Skeletal muscle cell (primary cell): ENCODE results near the gene UST.

Source experiments
- DNase-seq: peaks from one replicate; pipeline ENCODE4 v3.0.0-alpha.2; 2010; ENCODE audit warnings: low read depth
- H3K4me3 ChIP-seq: 2 replicates; pipeline ENCODE4 v1.5.1; 2011; ENCODE audit warnings: low read depth, mild to moderate bottlenecking, control low read depth, low read length, moderate library complexity

Gene UST

GRCh38 chr6:148746363-148747144, at the start of gene UST:
TSS of gene UST (plus strand) at chr6:148747030. CDS start at chr6:148747431, 401 bp downstream.
- peak; percentile 87 for DNase-seq
- peak within 1 kb of the TSS; percentile 77 for H3K4me3 ChIP-seq

- DNase-seq, result no peak
- H3K4me3 ChIP-seq, result no peak overlapping the region
These were observed 48.9 kb upstream of the UST start for GRCh38 chr6:148697895-148698440.

DNA sequence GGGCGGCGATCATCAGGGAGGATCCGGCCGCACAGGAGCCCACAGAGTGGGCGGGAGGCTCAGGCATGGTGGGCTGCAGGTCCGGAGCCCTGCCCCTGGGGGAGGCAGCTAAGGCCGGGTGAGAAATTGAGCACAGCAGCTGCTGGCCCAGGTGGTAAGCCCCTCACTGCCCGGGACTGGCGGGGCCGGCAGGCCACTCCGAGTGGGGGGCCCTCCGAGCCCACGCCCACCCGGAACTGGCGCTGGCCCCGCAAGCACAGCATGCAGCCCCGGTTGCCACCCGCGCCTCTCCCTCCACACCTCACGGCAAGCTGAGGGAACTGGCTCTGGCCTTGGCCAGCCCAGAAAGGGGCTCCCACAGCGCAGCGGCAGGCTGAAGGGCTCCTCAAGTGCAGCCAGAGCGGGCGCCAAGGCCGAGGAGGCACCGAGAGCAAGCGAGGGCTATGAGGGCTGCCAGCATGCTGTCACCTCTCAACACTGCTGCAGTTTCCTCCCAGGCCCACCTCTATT, 48.1 kb upstream of the UST start:
- DNase-seq, result no peak
- H3K4me3 ChIP-seq, result no peak overlapping the region

DNA sequence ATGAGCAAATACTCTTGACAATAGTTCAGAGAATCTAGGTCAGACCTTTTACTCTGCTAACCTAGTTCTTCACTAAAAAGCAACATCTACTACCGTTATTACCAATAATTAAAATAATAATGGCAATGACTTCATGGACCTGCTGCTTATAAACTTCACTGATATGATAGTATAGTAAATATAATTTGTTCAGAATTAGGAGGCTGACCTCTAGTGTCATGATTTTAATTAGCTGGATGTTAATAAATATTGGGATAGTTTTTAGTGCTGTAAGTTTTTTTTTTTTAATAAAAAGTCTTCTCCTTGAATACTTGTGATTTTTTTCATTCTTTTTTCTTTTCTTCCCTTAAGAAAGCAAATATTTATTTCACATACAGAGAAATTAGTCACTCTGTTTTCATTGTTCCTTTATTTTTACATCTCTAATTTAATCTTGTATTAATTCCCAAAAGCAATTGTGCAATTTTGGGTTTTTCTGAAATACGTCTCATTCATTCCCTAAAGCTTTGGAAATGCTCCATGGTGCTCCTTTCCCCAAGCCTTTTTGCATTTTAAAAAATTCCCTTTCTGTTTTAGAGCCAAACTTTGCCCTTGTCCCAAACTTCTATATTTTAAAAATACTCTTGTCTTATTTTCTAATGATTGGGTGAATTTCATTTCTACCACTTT, 46.6 kb upstream of the UST start:
- H3K4me3 ChIP-seq, result peak overlapping the region; percentile 25
- DNase-seq, result no peak

- DNase-seq, result no peak
- H3K4me3 ChIP-seq, result peak overlapping the region; percentile 25
These were observed 46.0 kb upstream of the UST start for GRCh38 chr6:148700741-148701311.

- no peak for DNase-seq
- H3K4me3 ChIP-seq, result no peak overlapping the region
These were observed 45.5 kb upstream of the UST start for GRCh38 chr6:148701375-148701774.

DNA sequence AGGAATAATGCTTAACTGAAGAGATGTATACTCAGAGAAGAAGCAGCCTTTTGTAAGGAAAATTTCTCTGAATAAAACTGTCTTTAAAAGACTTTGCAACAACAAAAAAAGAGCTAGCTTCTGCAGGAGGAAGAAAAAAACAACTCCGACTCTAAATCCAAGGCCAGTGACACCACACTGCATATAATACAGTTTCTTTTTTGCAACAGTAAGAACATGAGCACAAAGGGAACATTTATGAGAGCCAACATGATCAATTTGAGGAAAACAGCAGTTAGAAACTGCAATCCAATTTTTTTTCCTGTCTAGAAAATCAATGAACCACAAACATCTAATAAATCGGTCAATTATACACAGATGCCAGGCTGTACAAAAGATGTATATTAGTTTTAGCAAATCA, 42.9 kb upstream of the UST start:
- DNase-seq, result no peak
- H3K4me3 ChIP-seq, result no peak overlapping the region

- no peak for DNase-seq
- H3K4me3 ChIP-seq, result no peak overlapping the region
These were observed 42.2 kb upstream of the UST start for GRCh38 chr6:148704400-148705246.

GRCh38 chr6:148708707-148709106, 38.1 kb upstream of the UST start:
- no peak overlapping the region for H3K4me3 ChIP-seq
- DNase-seq, result no peak

- H3K4me3 ChIP-seq, result no peak overlapping the region
These were observed 37.3 kb upstream of the UST start for GRCh38 chr6:148709577-148709976.

DNA sequence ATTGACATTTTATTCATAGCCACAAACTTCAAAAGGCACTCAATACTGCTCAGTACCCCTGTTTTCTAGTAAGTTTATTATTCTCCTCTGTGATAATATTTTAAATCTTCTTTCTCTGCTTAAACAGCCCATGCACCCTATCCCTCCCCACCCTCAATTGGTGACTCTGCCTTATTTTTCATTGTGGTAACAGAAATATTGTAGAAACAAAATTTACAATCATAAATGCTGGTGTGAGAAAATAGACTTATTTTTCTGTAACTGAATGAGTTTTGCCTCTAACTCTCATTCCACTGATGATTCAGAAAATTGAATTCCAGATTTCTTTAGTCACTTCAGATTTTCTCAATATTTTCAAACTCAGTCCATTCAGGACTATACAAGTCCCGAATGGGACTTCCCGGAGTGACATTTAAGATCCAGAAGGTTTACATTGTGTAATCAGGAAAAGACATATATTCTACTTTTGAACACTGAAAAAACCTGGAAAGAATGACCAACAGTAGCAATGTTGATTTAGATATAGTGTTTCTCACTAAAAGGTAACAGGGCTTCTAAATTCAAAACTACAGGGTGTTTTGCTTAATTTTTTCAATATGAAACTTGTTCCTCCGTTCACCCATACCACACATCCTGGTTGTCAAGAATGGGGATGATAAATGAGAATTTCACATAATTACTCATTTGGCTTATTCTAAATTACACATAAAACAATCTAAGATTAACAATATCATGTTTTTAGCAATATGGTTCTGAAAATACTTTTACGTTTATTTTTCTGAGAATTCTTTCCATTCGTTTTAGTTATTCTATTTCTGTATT, 34.8 kb upstream of the UST start:
- no peak overlapping the region for H3K4me3 ChIP-seq
- no peak for DNase-seq

More at GRCh38 chr6:148709577-148709976, 37.3 kb upstream of the UST start:
- DNase-seq, result no peak

DNA sequence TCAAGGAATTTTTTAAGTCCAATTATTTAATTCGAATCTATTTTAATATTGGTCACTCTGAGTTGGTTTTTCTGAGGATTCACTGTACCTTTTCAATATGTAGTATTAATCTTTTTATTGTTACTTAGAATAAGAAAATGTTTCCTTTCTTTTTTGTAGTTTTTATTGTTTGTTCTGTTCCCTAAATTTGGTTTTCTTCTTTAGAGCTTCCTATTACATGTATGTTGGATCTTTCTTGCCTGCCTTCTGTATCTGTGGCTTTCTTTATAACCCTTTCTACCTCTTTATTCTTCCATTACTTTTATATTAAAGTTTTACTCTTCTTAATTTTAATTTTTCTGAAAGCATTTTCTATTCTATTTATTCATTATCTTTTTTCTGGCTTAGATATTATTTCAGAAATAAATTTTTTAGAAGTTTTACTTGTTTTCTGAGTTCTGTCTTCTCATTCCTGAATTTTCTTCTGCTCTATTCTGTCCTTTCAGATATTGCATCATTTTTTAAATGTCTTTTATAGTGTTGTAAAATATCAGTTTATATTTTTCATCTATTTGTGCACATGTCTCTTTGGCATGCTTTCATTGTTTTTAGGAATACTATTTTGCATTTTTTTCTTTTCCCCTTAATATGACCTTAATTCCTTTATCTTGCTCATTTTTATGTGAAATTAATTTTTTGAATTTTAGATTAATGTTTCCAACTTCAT, 33.6 kb upstream of the UST start:
- H3K4me3 ChIP-seq, result no peak overlapping the region
- no peak for DNase-seq

DNA sequence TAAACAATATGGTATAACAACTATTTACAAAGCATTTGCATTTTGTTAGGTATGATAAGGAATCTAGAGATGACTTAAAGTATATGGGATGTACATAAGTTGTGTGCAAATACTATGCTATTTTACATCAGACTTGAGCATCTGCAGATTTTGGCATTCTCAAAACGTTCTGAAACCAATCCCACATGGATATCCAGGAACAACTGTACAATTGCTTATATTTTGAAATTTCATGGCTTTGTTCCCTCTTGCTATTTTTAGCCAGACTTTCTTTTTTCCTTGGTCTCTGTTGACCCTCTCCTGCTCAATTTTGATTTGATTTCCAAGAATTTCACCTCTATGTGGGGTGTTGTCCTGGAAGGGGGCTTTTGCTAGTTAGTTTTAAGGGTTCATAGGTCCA, 32.9 kb upstream of the UST start:
- DNase-seq, result no peak
- H3K4me3 ChIP-seq, result no peak overlapping the region

GRCh38 chr6:148716811-148717210, 30.0 kb upstream of the UST start:
- H3K4me3 ChIP-seq, result no peak overlapping the region
- DNase-seq, result no peak

DNA sequence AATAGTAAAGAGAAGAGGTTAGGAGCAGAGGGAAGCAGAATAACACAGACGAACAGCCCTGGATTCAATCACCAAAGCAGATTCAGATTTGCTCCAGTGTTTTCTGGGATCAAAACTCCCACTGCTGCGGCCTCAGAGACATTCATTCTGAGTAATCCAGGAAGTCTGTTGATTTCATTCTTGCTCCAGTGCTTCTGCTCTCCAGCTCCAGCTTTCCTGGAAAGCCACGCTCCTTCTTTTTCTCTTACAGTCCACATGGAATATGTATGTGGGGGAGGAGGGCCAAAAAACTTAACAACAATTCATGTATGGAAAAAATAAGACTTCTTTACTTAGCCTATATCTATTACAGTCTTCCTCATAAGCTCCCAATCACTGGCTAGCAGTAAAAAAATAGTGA, 26.4 kb upstream of the UST start:
- H3K4me3 ChIP-seq, result no peak overlapping the region
- no peak for DNase-seq

DNA sequence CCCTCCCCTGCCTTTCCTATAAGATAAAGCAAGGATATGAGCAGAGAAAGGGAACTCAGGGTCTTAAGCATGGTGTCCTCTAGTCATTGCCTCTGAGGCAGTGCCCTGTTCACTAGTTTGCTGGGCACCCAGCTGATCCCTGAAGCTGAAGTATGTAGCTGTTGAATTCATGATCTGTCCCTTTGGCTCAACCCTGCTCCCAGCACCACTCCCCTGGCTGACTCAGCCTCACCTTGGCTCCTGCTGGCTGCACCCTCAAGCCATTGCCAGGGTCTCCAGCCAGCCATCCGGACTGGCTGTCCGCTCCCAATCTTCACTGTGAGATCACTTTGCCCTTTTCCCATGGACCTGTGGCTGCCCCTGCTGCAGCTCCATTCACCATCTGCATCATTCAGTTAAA, 25.9 kb upstream of the UST start:
- DNase-seq, result no peak
- H3K4me3 ChIP-seq, result no peak overlapping the region

DNA sequence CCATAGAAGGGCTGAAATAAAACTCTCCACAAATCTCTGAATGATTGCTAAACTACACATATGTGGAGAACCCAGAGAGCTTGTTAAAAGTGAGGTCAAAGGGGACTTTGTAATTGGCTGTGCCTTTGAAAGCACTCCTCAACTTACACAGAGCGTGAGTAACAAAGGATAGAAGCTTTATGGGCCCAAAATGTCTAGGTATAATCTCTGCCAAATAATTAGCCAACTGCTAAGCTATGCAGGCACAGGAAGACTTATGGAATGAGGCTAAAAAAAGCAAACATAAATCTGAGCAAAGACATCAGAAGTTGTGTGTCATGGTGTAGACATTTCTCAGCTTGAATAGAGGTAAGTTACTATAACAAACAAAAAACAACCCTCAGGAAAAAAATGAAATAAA, 23.3 kb upstream of the UST start:
- no peak overlapping the region for H3K4me3 ChIP-seq
- DNase-seq, result peak; percentile 91

DNA sequence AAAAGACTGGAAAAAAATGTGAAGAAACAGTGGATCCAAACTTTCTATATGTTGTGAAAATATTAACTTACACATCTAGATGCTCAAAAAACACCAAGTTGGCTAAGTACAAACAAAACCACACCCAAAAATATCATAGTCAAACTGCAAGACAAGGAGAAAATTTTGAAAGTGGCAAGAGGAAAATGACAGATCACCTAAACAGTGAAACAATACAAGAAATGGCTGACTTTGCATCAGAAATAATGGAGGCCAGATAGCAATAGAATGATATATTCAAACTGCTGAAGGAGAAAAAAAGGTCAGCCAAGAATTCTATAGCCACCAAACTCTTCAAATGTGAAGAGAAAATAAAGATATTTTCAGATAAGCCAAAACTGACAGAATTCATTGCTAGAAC, 22.4 kb upstream of the UST start:
- no peak overlapping the region for H3K4me3 ChIP-seq
- DNase-seq, result no peak
